SK-N-SH (cell line): ENCODE results near the gene KAT6B. TPM values are rescaled to one million over a fixed set of nuclear protein-coding genes. Genes with fewer than 3 reads are reported as not detected.

Experiments
- CTCF ChIA-PET: fragments of 300-600, 350-600 bp; formaldehyde crosslinking; extraction: SDS; loops from one replicate; lab custom pipeline; 2021; lab: Yijun Ruan, JAX
- POLR2A ChIA-PET: fragments of 350-600 bp; sonication (Branson Sonifier 250); formaldehyde crosslinking; extraction: SDS; loops from one replicate; lab custom pipeline; 2020; ENCODE audit warnings: antibody characterized with exemption, inconsistent platforms; lab: Yijun Ruan, JAX
- DNase-seq: peaks from one replicate; pipeline ENCODE4 v3.0.0; 2012
- H2AFZ ChIP-seq: fragments of 200-600 bp; sonication (generic); 2 replicates; pipeline ENCODE4 v1.8.1; 2016; ENCODE audit warnings: antibody characterized with exemption, mild to moderate bottlenecking, low read depth
- H3F3A ChIP-seq: fragments of 200-600 bp; sonication (generic); replicated peaks from 2 replicates; pipeline ENCODE3; 2016; ENCODE audit warnings: antibody characterized with exemption, mild to moderate bottlenecking; ENCODE audit not compliant: insufficient read depth
- H3K27ac ChIP-seq, 2 experiments: fragments of 200-500 bp in 1 of 2; fragments of 200-600 bp in 1 of 2; sonication (Bioruptor generic) in 1 of 2; sonication (generic), shearing (Covaris generic) in 1 of 2; 2 replicates each; pipeline versions ENCODE4 v1.5.1 to v1.6.1; 2014 to 2016; ENCODE audit warnings: low read depth in 2 of 2, inconsistent platforms in 1 of 2, low read length in 1 of 2, mild to moderate bottlenecking in 1 of 2, mixed read lengths in 1 of 2
- H3K27me3 ChIP-seq: fragments of 200-600 bp; sonication (generic), shearing (Covaris generic); 2 replicates; pipeline ENCODE4 v1.6.1; 2016; ENCODE audit warnings: mixed run types; ENCODE audit not compliant: insufficient read depth
- H3K36me3 ChIP-seq, 2 experiments: fragments of 200-500 bp in 1 of 2; fragments of 200-600 bp in 1 of 2; sonication (Bioruptor generic) in 1 of 2; sonication (generic) in 1 of 2; replicated peaks in 1 of 2; 2 replicates each; pipeline versions ENCODE3 to v1.5.1; 2014 to 2016; ENCODE audit warnings: low read length in 1 of 2, mild to moderate bottlenecking in 1 of 2; ENCODE audit not compliant: insufficient read depth in 2 of 2, control insufficient read depth in 1 of 2
- H3K4me1 ChIP-seq, 2 experiments: fragments of 200-500 bp in 1 of 2; fragments of 200-600 bp in 1 of 2; sonication (Bioruptor generic) in 1 of 2; sonication (generic), shearing (Covaris generic) in 1 of 2; 2 replicates each; pipeline versions ENCODE4 v1.5.1 to v1.6.1; 2014 to 2016; ENCODE audit warnings: low read depth in 1 of 2, low read length in 1 of 2, mixed run types in 1 of 2; ENCODE audit not compliant: insufficient read depth in 2 of 2, control insufficient read depth in 1 of 2
- H3K4me2 ChIP-seq: fragments of 200-600 bp; sonication (generic), shearing (Covaris generic); 2 replicates; pipeline ENCODE4 v1.6.1; 2017; ENCODE audit warnings: mixed run types
- H3K4me3 ChIP-seq, 2 experiments: fragments of 200-500 bp in 1 of 2; fragments of 200-600 bp in 1 of 2; sonication (Bioruptor generic) in 1 of 2; sonication (generic), shearing (Covaris generic) in 1 of 2; 2 replicates each; pipeline versions ENCODE4 v1.5.1 to v1.8.1; 2014 to 2016; ENCODE audit warnings: low read depth in 2 of 2, inconsistent platforms in 1 of 2, low read length in 1 of 2, mild to moderate bottlenecking in 1 of 2, mixed read lengths in 1 of 2, moderate library complexity in 1 of 2
- H3K79me2 ChIP-seq: fragments of 200-600 bp; sonication (generic); 2 replicates; pipeline ENCODE4 v1.8.1; 2017; ENCODE audit warnings: mild to moderate bottlenecking; ENCODE audit not compliant: insufficient read depth
- H3K9ac ChIP-seq: fragments of 200-600 bp; sonication (generic); 2 replicates; pipeline ENCODE4 v1.6.1; 2017; ENCODE audit warnings: mixed run types
- H3K9me2 ChIP-seq: fragments of 200-600 bp; sonication (generic); 2 replicates; pipeline ENCODE4 v1.6.1; 2017; ENCODE audit warnings: mixed run types
- H3K9me3 ChIP-seq: fragments of 200-600 bp; sonication (generic); 2 replicates; pipeline ENCODE4 v1.6.1; 2017; ENCODE audit warnings: mixed run types, mild to moderate bottlenecking, moderate library complexity
- H4K20me1 ChIP-seq: fragments of 200-600 bp; sonication (generic); 2 replicates; pipeline ENCODE4 v1.6.1; 2017; ENCODE audit warnings: mild to moderate bottlenecking, mixed run types; ENCODE audit not compliant: insufficient read depth
- CTCF ChIP-seq: fragments of 200-600 bp; sonication (generic); IDR thresholded peaks from 2 replicates; pipeline ENCODE4 v1.6.1; 2017; ENCODE audit warnings: antibody characterized with exemption, mild to moderate bottlenecking, moderate library complexity
- EZH2phosphoT487 ChIP-seq: fragments of 200-600 bp; sonication (generic); IDR thresholded peaks from 2 replicates; pipeline ENCODE4 v1.6.1; 2017; ENCODE audit warnings: low read depth, mixed run types, mild to moderate bottlenecking, antibody characterized with exemption, moderate library complexity, borderline replicate concordance
- FOSL2 ChIP-seq: IDR thresholded peaks from 2 replicates; pipeline ENCODE4 v1.4.0; 2012; ENCODE audit warnings: low read depth, mild to moderate bottlenecking, moderate library complexity, borderline replicate concordance
- FOXJ3 ChIP-seq: sonication (generic); formaldehyde crosslinking; IDR thresholded peaks from 2 replicates; pipeline ENCODE4 v1.5.1; 2020; ENCODE audit warnings: mild to moderate bottlenecking, missing genetic modification reagents
- FOXM1 ChIP-seq: IDR thresholded peaks from 2 replicates; pipeline ENCODE4 v1.4.0; 2012; ENCODE audit warnings: low read depth, mild to moderate bottlenecking
- GATA2 ChIP-seq: sonication (generic); formaldehyde crosslinking; IDR thresholded peaks from 2 replicates; pipeline ENCODE4 v1.5.0; 2020; ENCODE audit warnings: mild to moderate bottlenecking, missing genetic modification reagents
- MXI1 ChIP-seq: IDR thresholded peaks from 2 replicates; pipeline ENCODE4 v1.6.1; 2012; ENCODE audit warnings: mild to moderate bottlenecking, low read depth, low read length, improper control_type of control experiment
- NFIC ChIP-seq: IDR thresholded peaks from 2 replicates; pipeline ENCODE4 v1.4.0; 2012; ENCODE audit warnings: borderline replicate concordance
- RAD21 ChIP-seq: IDR thresholded peaks from 2 replicates; pipeline ENCODE4 v1.6.1; 2012; ENCODE audit warnings: mild to moderate bottlenecking, low read length
- RCOR1 ChIP-seq: fragments of 150-350 bp; IDR thresholded peaks from 2 replicates; pipeline ENCODE4 v1.6.1; 2017; ENCODE audit warnings: antibody characterized with exemption, low read length
- RFX5 ChIP-seq: IDR thresholded peaks from 2 replicates; pipeline ENCODE4 v1.6.1; 2012; ENCODE audit warnings: mild to moderate bottlenecking, improper control_type of control experiment, low read length
- SIN3A ChIP-seq: IDR thresholded peaks from 2 replicates; pipeline ENCODE4 v1.6.1; 2012; ENCODE audit warnings: low read depth, mild to moderate bottlenecking, low read length, moderate library complexity, borderline replicate concordance
- TAF1 ChIP-seq: IDR thresholded peaks from 2 replicates; pipeline ENCODE4 v1.6.1; 2012; ENCODE audit warnings: low read depth, mild to moderate bottlenecking, low read length, moderate library complexity, borderline replicate concordance
- TCF12 ChIP-seq: IDR thresholded peaks from 2 replicates; pipeline ENCODE4 v1.4.0; 2012
- USF2 ChIP-seq: fragments of 150-350 bp; IDR thresholded peaks from 2 replicates; pipeline ENCODE4 v1.6.1; 2017; ENCODE audit warnings: antibody characterized with exemption, low read length, low read depth, borderline replicate concordance
- ZBTB33 ChIP-seq: IDR thresholded peaks from 2 replicates; pipeline ENCODE4 v1.4.0; 2012; ENCODE audit warnings: low read depth, borderline replicate concordance
- WGBS: methylation state at CpG from one replicate; pipeline ENCODE4 v1.1.6; 2017; ENCODE audit warnings: low lambda C conversion rate; 5-methylcytosine and 5-hydroxymethylcytosine counted together
- polyA plus RNA-seq, 3 experiments: library from polyadenylated mRNA; depleted of rRNA; stranded (reverse); fragments of >200 nt; gene quantifications; 2 replicates each; pipeline ENCODE4 v1.2.3, GENCODE V29; 2012

The KAT6B gene
- polyA plus RNA-seq, 1 of the 3 experiments (the other 2 are of a cell fraction) = 4.3 TPM

- CTCF ChIA-PET = interaction anchor here (1.1 kb wide), 1 partner anchor 31 kb away, joined by 3 read pairs; no protein-coding TSS in a partner anchor
- H3K9ac ChIP-seq = no peak overlapping the region
- TF ChIP-seq ZBTB33 (no peak), SIN3A (no peak), NFIC (no peak), RFX5 (no peak), USF2 (no peak), FOXM1 (no peak), TCF12 (no peak), GATA2 (no peak), EZH2phosphoT487 (no peak), FOSL2 (no peak), MXI1 (no peak), CTCF (no peak), TAF1 (no peak), RCOR1 (no peak), FOXJ3 (CRISPR knock-in tag) (no peak), RAD21 (no peak)
- TF ChIP-seq, all 33 proteins: peak for 0
- H3K27ac ChIP-seq = no peak overlapping the region
- no peaks in the 10 kb centered on the region for H3F3A ChIP-seq
- no peak overlapping the region for H2AFZ ChIP-seq
- peaks cover 15% of the 10 kb centered on the region; the same call in 1 of the 2 replicates for H4K20me1 ChIP-seq
- no peaks in the 10 kb centered on the region for H3K9me2 ChIP-seq
- peaks cover 13 to 17% of the 10 kb centered on the region in 2 experiments; a peak in 3 of 4 replicates for H3K4me1 ChIP-seq
- no peaks in the 10 kb centered on the region for H3K9me3 ChIP-seq
- POLR2A ChIA-PET = no interaction called here
- no peak overlapping the region for H3K4me3 ChIP-seq
- no peak overlapping the region for H3K4me2 ChIP-seq
- no peak for DNase-seq
- peaks cover 32% of the 10 kb centered on the region; the same call in 1 of the 2 replicates for H3K79me2 ChIP-seq
- peaks cover 0 to 6% of the 10 kb centered on the region in 2 experiments for H3K36me3 ChIP-seq
- H3K27me3 ChIP-seq = no peaks in the 10 kb centered on the region
- WGBS = 97% methylated on average over 3 of the region's 3 CpGs
Measured at GRCh38 chr10:74958316-74958715, 131.9 kb downstream of the KAT6B start.
